Measurements from ENCODE around the gene JARID2.

- TF ChIP-seq POLR2A (IDR thresholded peaks at IDR 0.05; ENCODE audit: borderline replicate concordance, extremely low read depth, insufficient read depth, insufficient read length) (no peak), CTCF (IDR thresholded peaks at IDR 0.05 in 2 of 3, conservative IDR thresholded peaks at IDR 0.05 in 1 of 3; ENCODE audit: borderline replicate concordance in 1 of 3, insufficient read depth in 1 of 3, low read depth in 2 of 3, low read length in 2 of 3) (no peak), POLR2AphosphoS5 (IDR thresholded peaks at IDR 0.05; ENCODE audit: low read depth, low read length) (no peak), EZH2phosphoT487 (IDR thresholded peaks at IDR 0.05; ENCODE audit: borderline replicate concordance) (no peak), EZH2 (IDR thresholded peaks at IDR 0.05) (no peak), ZBTB33 (IDR thresholded peaks at IDR 0.05; ENCODE audit: extremely low read depth, insufficient replicate concordance, low read length) (no peak), SP1 (IDR thresholded peaks at IDR 0.05; ENCODE audit: low read depth) (no peak), SRF (IDR thresholded peaks at IDR 0.05; ENCODE audit: low read depth) (no peak), MAX (IDR thresholded peaks at IDR 0.05) (no peak), SIN3A (IDR thresholded peaks at IDR 0.05; ENCODE audit: low read depth) (no peak), ATF3 (IDR thresholded peaks at IDR 0.05) (no peak), YY1 (IDR thresholded peaks at IDR 0.05; ENCODE audit: extremely low read depth, insufficient replicate concordance, low read depth, low read length) (no peak), TCF7L2 (IDR thresholded peaks at IDR 0.05; ENCODE audit: borderline replicate concordance, extremely low read depth, insufficient read depth, insufficient read length) (no peak), RAD21 (IDR thresholded peaks at IDR 0.05; ENCODE audit: low read depth) (no peak)
Measured at GRCh38 chr6:15510536-15511247, 264.8 kb downstream of the JARID2 start.
